NB4 (cell line): ENCODE data around the gene LMBRD1.

Experiments
- DNase-seq: peaks from one replicate; pipeline ENCODE4 v3.0.0; 2010; ENCODE audit warnings: low read depth
- H3K4me3 ChIP-seq: one replicate; pipeline ENCODE4 v1.5.1; 2011; ENCODE audit warnings: mild to moderate bottlenecking, low read depth, low read length, moderate library complexity
- MYC ChIP-seq: IDR thresholded peaks from 2 replicates; pipeline ENCODE4 v1.6.1; 2011; ENCODE audit warnings: low read depth, low read length
- POLR2A ChIP-seq: IDR thresholded peaks from 2 replicates; pipeline ENCODE4 v1.6.1; 2011; ENCODE audit warnings: mild to moderate bottlenecking; ENCODE audit not compliant: insufficient read length; ENCODE audit errors: extremely low read depth
- TF ChIP-seq, protein P1 (sequence below): IDR thresholded peaks from one replicate; pipeline ENCODE4 v1.5.1; 2012; ENCODE audit warnings: low read depth, low read length
- TF ChIP-seq, protein P2 (sequence below): IDR thresholded peaks from 2 replicates; pipeline ENCODE4 v1.6.1; 2011; ENCODE audit warnings: low read depth, low read length

Gene LMBRD1

DNA sequence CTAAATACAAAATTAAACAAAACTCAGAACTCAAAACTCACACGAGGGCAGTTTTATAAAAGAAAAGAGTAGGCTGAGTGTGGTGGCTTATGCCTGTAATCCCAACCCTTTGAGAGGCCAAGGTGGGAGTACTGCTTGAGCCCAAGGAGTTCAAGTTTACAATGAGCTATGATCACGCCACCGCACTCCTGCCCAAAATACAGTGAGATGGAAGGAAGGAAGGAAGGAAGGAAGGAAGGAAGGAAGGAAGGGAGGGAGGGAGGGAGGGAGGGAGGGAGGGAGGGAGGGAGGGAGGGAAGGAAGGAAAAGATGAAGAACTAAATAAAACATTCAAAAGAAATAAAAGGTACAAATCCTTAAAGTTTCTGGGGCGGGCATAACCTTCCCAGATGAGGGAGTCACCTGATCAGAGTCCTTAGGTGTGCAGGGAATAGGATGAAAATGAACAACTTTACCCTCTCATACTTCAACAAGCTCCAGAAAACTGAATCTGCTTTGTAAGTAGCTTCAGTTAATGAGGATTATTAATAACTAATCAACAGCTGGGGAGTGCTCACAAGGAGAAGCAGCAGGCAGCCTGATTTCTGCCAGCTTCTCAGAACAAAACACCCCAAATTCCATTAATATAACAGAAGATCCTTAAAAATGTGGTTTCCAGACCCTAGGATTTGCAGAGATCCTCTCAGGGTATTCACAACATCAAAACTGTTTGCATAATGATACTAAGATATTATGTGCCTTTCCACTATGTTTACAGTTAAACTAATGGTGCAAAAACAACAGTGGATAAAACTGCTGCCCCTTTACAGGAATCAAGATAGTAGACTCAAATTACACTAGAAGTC is 21.8 kb downstream of the LMBRD1 start:
- H3K4me3 ChIP-seq, result no peak overlapping the region
- no peak for DNase-seq
- no peak for TF ChIP-seq POLR2A
- TF ChIP-seq, protein P1, sequence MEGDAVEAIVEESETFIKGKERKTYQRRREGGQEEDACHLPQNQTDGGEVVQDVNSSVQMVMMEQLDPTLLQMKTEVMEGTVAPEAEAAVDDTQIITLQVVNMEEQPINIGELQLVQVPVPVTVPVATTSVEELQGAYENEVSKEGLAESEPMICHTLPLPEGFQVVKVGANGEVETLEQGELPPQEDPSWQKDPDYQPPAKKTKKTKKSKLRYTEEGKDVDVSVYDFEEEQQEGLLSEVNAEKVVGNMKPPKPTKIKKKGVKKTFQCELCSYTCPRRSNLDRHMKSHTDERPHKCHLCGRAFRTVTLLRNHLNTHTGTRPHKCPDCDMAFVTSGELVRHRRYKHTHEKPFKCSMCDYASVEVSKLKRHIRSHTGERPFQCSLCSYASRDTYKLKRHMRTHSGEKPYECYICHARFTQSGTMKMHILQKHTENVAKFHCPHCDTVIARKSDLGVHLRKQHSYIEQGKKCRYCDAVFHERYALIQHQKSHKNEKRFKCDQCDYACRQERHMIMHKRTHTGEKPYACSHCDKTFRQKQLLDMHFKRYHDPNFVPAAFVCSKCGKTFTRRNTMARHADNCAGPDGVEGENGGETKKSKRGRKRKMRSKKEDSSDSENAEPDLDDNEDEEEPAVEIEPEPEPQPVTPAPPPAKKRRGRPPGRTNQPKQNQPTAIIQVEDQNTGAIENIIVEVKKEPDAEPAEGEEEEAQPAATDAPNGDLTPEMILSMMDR, result no peak
- TF ChIP-seq, protein P2, sequence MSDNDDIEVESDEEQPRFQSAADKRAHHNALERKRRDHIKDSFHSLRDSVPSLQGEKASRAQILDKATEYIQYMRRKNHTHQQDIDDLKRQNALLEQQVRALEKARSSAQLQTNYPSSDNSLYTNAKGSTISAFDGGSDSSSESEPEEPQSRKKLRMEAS, result no peak
- no peak for TF ChIP-seq MYC

DNA sequence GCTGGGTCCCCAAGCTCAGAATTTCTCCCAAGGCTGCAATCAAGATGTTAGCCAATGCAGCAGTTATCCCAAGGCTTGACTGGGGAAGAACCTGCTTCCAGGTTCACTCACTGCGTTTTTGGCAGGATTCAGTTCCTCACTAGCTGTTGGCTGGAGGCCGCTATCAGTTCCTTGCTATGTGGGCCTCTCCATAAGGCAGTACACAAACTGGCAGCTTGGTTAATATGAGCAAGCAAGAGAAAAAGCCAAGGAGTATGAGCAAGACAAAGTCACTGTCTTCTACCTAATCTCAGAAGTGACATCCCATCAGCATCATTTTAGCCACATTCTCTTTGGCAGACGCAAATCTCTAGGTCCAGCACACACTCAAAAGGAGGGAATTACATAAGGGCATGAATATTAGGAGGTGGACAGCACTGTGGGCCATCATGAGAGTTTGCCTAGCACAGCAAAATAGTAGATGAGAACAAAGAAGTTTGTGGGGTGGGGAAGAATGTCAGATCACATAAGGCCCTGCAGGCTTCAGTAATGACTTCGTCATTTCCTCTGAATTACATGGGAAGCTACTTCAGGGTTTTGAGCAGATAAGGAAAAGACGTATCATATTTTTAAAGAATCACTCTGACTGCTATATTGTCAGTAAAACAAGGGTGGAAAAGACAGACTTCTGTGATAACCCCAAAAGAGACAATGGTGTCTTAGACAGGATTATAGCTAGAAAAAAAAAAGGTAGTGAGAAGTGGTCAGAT is 25.5 kb downstream of the LMBRD1 start:
- H3K4me3 ChIP-seq, result no peak overlapping the region
- TF ChIP-seq MYC, result no peak
- TF ChIP-seq, protein P2, result no peak
- TF ChIP-seq, protein P1, result no peak
- no peak for TF ChIP-seq POLR2A
- no peak for DNase-seq

DNA sequence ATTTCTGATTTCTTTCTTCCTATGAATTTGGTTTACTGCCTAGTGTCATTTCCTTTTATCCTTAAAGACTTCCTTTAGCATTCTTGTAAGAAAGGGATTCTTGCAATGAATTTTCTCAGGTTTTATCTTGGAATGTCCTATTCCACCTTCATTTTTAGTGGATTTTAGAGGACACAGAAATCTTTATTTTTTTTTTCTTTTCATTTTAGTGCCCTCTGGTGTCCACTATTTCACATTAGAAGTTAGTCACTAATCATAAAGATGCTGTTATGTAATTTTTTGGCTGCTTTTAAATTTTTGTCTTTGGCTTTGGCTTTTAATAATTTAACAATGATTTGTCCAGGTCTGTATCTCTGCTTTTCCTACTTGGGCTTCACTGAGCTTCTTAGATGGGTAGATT is 28.1 kb downstream of the LMBRD1 start:
- DNase-seq, result no peak
- TF ChIP-seq POLR2A, result no peak
- H3K4me3 ChIP-seq, result no peak overlapping the region

DNA sequence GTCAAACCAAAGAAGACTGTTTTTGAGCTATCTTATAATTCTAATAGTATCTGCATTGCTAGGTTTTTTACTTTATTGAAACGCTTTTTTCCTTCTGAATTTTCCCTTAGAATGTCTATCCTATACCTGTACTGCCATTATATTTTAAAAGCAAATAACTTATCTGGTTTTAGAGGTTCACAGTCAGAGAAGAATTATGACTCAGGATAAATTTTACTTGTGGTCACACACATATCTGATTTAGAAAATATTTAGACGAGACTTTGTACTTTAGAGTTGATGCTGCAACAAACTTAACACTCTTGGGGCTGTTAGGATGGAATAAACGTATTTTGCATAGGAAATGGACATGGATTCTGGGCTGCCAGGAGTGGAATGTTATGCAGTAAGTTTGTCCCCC is 33.0 kb downstream of the LMBRD1 start:
- no peak for TF ChIP-seq POLR2A
- TF ChIP-seq MYC, result no peak
- TF ChIP-seq, protein P2, result no peak
- TF ChIP-seq, protein P1, result no peak
- H3K4me3 ChIP-seq, result no peak overlapping the region
- DNase-seq, result no peak

DNA sequence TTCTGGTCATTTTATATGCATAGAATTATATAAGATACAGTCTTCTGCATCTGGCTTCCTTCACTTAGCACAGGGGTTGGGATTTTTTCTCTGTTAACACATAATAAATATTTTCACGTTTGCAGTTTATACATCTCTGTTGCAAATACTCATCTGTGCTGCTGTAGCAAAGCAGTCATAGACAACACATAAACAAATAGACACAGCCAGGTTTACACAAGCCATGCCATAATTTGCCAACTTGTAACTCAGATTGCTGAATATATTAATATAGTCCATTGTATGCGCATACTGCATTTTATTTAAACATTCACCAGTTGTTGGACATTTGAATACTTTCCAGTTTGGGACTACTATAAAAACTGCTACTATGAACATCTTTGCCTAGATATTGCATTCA is 35.0 kb downstream of the LMBRD1 start:
- TF ChIP-seq, protein P2, result no peak
- TF ChIP-seq, protein P1, result no peak
- TF ChIP-seq MYC (no peak), POLR2A (no peak)
- no peak for DNase-seq
- no peak overlapping the region for H3K4me3 ChIP-seq

DNA sequence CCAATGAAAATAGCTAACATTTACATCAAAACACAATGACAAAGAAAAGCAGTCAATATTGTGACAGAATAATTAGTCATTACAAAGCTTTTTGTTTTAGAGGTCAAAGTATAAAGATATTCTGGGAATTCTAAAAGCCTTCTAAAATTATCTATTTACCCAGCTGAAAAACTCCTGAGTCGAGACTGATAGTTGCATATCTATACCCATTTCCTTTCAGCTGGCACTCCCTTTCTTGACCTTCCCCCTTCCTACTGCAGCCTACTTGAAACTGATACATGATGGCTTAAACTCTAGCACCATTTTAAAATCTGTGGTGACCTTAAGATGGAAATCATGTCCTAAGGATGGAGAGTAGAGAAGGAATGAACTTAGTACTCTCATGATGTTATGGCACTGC is 38.6 kb downstream of the LMBRD1 start:
- DNase-seq, result no peak
- TF ChIP-seq MYC, result no peak
- TF ChIP-seq, protein P1, result no peak
- no peak for TF ChIP-seq POLR2A
- TF ChIP-seq, protein P2, result no peak
- H3K4me3 ChIP-seq, result no peak overlapping the region
